ENCODE measurements around the gene VOPP1. TPM values are rescaled to one million over a fixed set of nuclear protein-coding genes. Genes with fewer than 3 reads are reported as not detected.

The VOPP1 gene
- total RNA-seq, 1 experiment from 2014 or later = 60.2 TPM

- H2AFZ ChIP-seq (ENCODE audit: low read length) = no peak overlapping the region
- no TSS peak for BruUV-seq (replicated peaks)
- DNase-seq = no peak
- H3K4me2 ChIP-seq (ENCODE audit: low read length) = no peak overlapping the region
- no peaks in the 10 kb centered on the region; the same call in 1 of the 2 replicates for H4K20me1 ChIP-seq (ENCODE audit: low read length)
- H3K27me3 ChIP-seq (ENCODE audit: low read length) = no peaks in the 10 kb centered on the region
- H3K9me2 ChIP-seq (replicated peaks; ENCODE audit: low read length) = no peaks in the 10 kb centered on the region
- no peak overlapping the region for H3K4me3 ChIP-seq (ENCODE audit: low read length)
- H3K27ac ChIP-seq (ENCODE audit: low read length) = no peak overlapping the region
- H3K9me3 ChIP-seq (ENCODE audit: low read length) = no peaks in the 10 kb centered on the region
- H3K36me3 ChIP-seq (ENCODE audit: low read depth, low read length) = no peaks in the 10 kb centered on the region
- H3K79me2 ChIP-seq (ENCODE audit: low read length) = peaks cover 25% of the 10 kb centered on the region
- ChIA-PET CTCF (no interaction called here), POLR2A (ENCODE audit: unreplicated experiment) (no interaction called here)
- no peak overlapping the region for H3K9ac ChIP-seq (ENCODE audit: low read length)
- H3F3A ChIP-seq (ENCODE audit: low read length, unreplicated experiment) = no peaks in the 10 kb centered on the region
- H3K4me1 ChIP-seq (ENCODE audit: insufficient read depth, low read length) = peaks cover 20% of the 10 kb centered on the region
- no peak for ATAC-seq
- TF ChIP-seq CTCF (conservative IDR thresholded peaks at IDR 0.05; ENCODE audit: low read depth, low read length) (no peak), EZH2phosphoT487 (IDR thresholded peaks at IDR 0.05; ENCODE audit: borderline replicate concordance, low read length) (no peak), EZH2 (IDR thresholded peaks at IDR 0.05; ENCODE audit: low read length, unreplicated experiment) (no peak)
- intact Hi-C loops (cut with micrococcal nuclease) = no loop called here
Observed at GRCh38 chr7:55574051-55574717, 1.9 kb upstream of the VOPP1 start.

GRCh38 chr7:55573234-55573900 lies 1.1 kb upstream of the VOPP1 start:
- TF ChIP-seq CTCF (conservative IDR thresholded peaks at IDR 0.05; ENCODE audit: low read depth, low read length) = no peak
- no peak for TF ChIP-seq EZH2phosphoT487 (IDR thresholded peaks at IDR 0.05; ENCODE audit: borderline replicate concordance, low read length)
- no peak for TF ChIP-seq EZH2 (IDR thresholded peaks at IDR 0.05; ENCODE audit: low read length, unreplicated experiment)
- Histone ChIP-seq H3K4me3 (ENCODE audit: low read length) (peak overlapping the region; percentile 83), H3K36me3 (ENCODE audit: low read depth, low read length) (no peaks in the 10 kb centered on the region), H4K20me1 (ENCODE audit: low read length) (no peaks in the 10 kb centered on the region; the same call in 1 of the 2 replicates), H3K9ac (ENCODE audit: low read length) (peak overlapping the region; percentile 58; the same call in 1 of the 2 replicates), H3K4me1 (ENCODE audit: insufficient read depth, low read length) (peaks cover 25% of the 10 kb centered on the region), H3K9me2 (replicated peaks; ENCODE audit: low read length) (no peaks in the 10 kb centered on the region), H3K79me2 (ENCODE audit: low read length) (peaks cover 33% of the 10 kb centered on the region), H3K27me3 (ENCODE audit: low read length) (no peaks in the 10 kb centered on the region), H3K4me2 (ENCODE audit: low read length) (peak overlapping the region; percentile 95), H3K9me3 (ENCODE audit: low read length) (no peaks in the 10 kb centered on the region), H3K27ac (ENCODE audit: low read length) (no peak overlapping the region), H2AFZ (ENCODE audit: low read length) (peak overlapping the region; percentile 94), H3F3A (ENCODE audit: low read length, unreplicated experiment) (no peaks in the 10 kb centered on the region)
- ATAC-seq = no peak
- BruUV-seq (replicated peaks) = no TSS peak
- ChIA-PET CTCF (no interaction called here), POLR2A (ENCODE audit: unreplicated experiment) (no interaction called here)
- DNase-seq = peak; percentile 24
- intact Hi-C loops (cut with micrococcal nuclease) = no loop called here
